Fibroblast of lung (primary cell): ENCODE results near the gene MMP14. TPM values are rescaled to one million over a fixed set of nuclear protein-coding genes. Genes with fewer than 3 reads are reported as not detected.
"Not testable (repeated sequence)": the region's sequence is repeated elsewhere in the genome, so short reads cannot be mapped to it uniquely, and the experiment has no call there.

Experiments used
- DNase-seq, 2 donors: peaks; one replicate each; pipeline versions ENCODE4 v3.0.0 to v3.0.0-alpha.2; 2010; ENCODE audit warnings: low read depth in 2 of 2
- H2AFZ ChIP-seq: 2 replicates; pipeline ENCODE4 v1.5.1; 2012; ENCODE audit warnings: low read length, control low read depth, inconsistent platforms
- H3K27ac ChIP-seq: 2 replicates; pipeline ENCODE4 v1.5.1; 2011; ENCODE audit warnings: low read length, control low read depth; ENCODE audit not compliant: insufficient read depth
- H3K27me3 ChIP-seq: 2 replicates; pipeline ENCODE4 v1.5.1; 2011; ENCODE audit warnings: mild to moderate bottlenecking, low read length; ENCODE audit not compliant: control insufficient read depth, insufficient read depth
- H3K36me3 ChIP-seq: 2 replicates; pipeline ENCODE4 v1.5.1; 2011; ENCODE audit warnings: low read length; ENCODE audit not compliant: control insufficient read depth, insufficient read depth
- H3K4me1 ChIP-seq: 2 replicates; pipeline ENCODE4 v1.5.1; 2011; ENCODE audit warnings: low read length; ENCODE audit not compliant: control insufficient read depth, insufficient read depth; ENCODE audit errors: extremely low read depth
- H3K4me2 ChIP-seq: 2 replicates; pipeline ENCODE4 v1.5.1; 2011; ENCODE audit warnings: low read length, control low read depth; ENCODE audit not compliant: insufficient read depth; ENCODE audit errors: extremely low read depth
- H3K4me3 ChIP-seq, 4 experiments: fragments of 200-600 bp in 1 of 4; sonication (generic) in 1 of 4; replicated peaks in 1 of 4; 2 replicates each; pipeline ENCODE4 v1.5.1; 2011 to 2016; ENCODE audit warnings: low read length in 4 of 4, low read depth in 3 of 4, mild to moderate bottlenecking in 3 of 4, control low read depth in 2 of 4, inconsistent platforms in 1 of 4, mixed read lengths in 1 of 4; ENCODE audit not compliant: insufficient read depth in 1 of 4; ENCODE audit errors: control extremely low read depth in 1 of 4
- H3K79me2 ChIP-seq: 2 replicates; pipeline ENCODE4 v1.5.1; 2012; ENCODE audit warnings: mild to moderate bottlenecking, low read length, inconsistent platforms; ENCODE audit not compliant: control insufficient read depth, insufficient read depth
- H3K9ac ChIP-seq: 2 replicates; pipeline ENCODE4 v1.5.1; 2011; ENCODE audit warnings: mild to moderate bottlenecking, low read length, control low read depth; ENCODE audit not compliant: insufficient read depth
- H3K9me3 ChIP-seq: 2 replicates; pipeline ENCODE4 v1.5.1; 2012; ENCODE audit warnings: low read depth, low read length; ENCODE audit not compliant: control insufficient read depth, insufficient read depth
- H4K20me1 ChIP-seq: 2 replicates; pipeline ENCODE4 v1.5.1; 2011; ENCODE audit warnings: low read length; ENCODE audit not compliant: control insufficient read depth, insufficient read depth; ENCODE audit errors: extremely low read depth
- CTCF ChIP-seq, 2 donors: IDR thresholded peaks in 1 of 2; conservative IDR thresholded peaks in 1 of 2; 1 replicate in 1 of 2; 2 replicates in 1 of 2; pipeline ENCODE4 v1.5.1; 2011 to 2012; ENCODE audit warnings: low read length in 2 of 2, control low read depth in 1 of 2, inconsistent platforms in 1 of 2, low read depth in 1 of 2, mild to moderate bottlenecking in 1 of 2
- EZH2 ChIP-seq: IDR thresholded peaks from 2 replicates; pipeline ENCODE4 v1.5.1; 2012; ENCODE audit warnings: low read length, control low read depth, mild to moderate bottlenecking; ENCODE audit errors: missing control alignments
- polyA plus RNA-seq, 2 donors: library from polyadenylated mRNA; depleted of rRNA in 1 of 2; stranded (reverse) in 1 of 2; unstranded in 1 of 2; fragments of >200 nt; gene quantifications; 2 replicates each; pipeline ENCODE4 v1.2.1, GENCODE V29; 2011 to 2012; ENCODE audit warnings: missing spikeins in 1 of 2
- total RNA-seq: library from RNA; depleted of rRNA; stranded (reverse); fragments of >200 nt; gene quantifications from 2 replicates; pipeline ENCODE4 v1.2.1, GENCODE V29; 2014

Gene MMP14
- total and polyA plus RNA-seq, 2 donors (not counting 1 experiment from before 2014, with no cell fraction given): 375 to 397 TPM

- no peaks in the 10 kb centered on the region for H3K79me2 ChIP-seq
- no peak overlapping the region for H3K27ac ChIP-seq
- TF ChIP-seq CTCF (conservative IDR thresholded peaks at IDR 0.05 in 1 of 2, IDR thresholded peaks at IDR 0.05 in 1 of 2; ENCODE audit: low read depth in 1 of 2, low read length in 2 of 2): no peak
- no peak for TF ChIP-seq EZH2
- no peak overlapping the region for H2AFZ ChIP-seq
- DNase-seq: no peak
- no peak overlapping the region for H3K9ac ChIP-seq
- H4K20me1 ChIP-seq: no peaks in the 10 kb centered on the region
- H3K4me1 ChIP-seq: peaks cover 24% of the 10 kb centered on the region
- H3K36me3 ChIP-seq: no peaks in the 10 kb centered on the region
- no peak overlapping the region for H3K4me3 ChIP-seq
- no peaks in the 10 kb centered on the region for H3K9me3 ChIP-seq
- H3K4me2 ChIP-seq: no peak overlapping the region
- H3K27me3 ChIP-seq: no peaks in the 10 kb centered on the region
Measured at GRCh38 chr14:22854963-22855724, 18.8 kb downstream of the MMP14 start.

- Histone ChIP-seq H3K27me3 (no peaks in the 10 kb centered on the region), H3K4me3 (no peak overlapping the region), H3K36me3 (no peaks in the 10 kb centered on the region), H3K79me2 (no peaks in the 10 kb centered on the region), H3K27ac (no peak overlapping the region), H3K4me1 (peaks cover 15% of the 10 kb centered on the region), H3K9me3 (no peaks in the 10 kb centered on the region), H4K20me1 (no peaks in the 10 kb centered on the region), H3K9ac (no peak overlapping the region), H2AFZ (no peak overlapping the region), H3K4me2 (no peak overlapping the region)
- no peak for DNase-seq
- no peak for TF ChIP-seq EZH2
Measured at GRCh38 chr14:22856428-22856827, 20.0 kb downstream of the MMP14 start.

- not testable (repeated sequence) for H3K4me3 ChIP-seq, DNase-seq, H3K9ac ChIP-seq, H2AFZ ChIP-seq, H3K27ac ChIP-seq, H3K36me3 ChIP-seq, H4K20me1 ChIP-seq, H3K9me3 ChIP-seq, H3K4me2 ChIP-seq, H3K79me2 ChIP-seq, H3K4me1 ChIP-seq, H3K27me3 ChIP-seq
Measured at GRCh38 chr14:22860377-22860776, 24.0 kb downstream of the MMP14 start.

GRCh38 chr14:22861651-22862050, 25.3 kb downstream of the MMP14 start:
- no peaks in the 10 kb centered on the region for H3K36me3 ChIP-seq
- H3K9me3 ChIP-seq: no peaks in the 10 kb centered on the region
- TF ChIP-seq CTCF (conservative IDR thresholded peaks at IDR 0.05 in 1 of 2, IDR thresholded peaks at IDR 0.05 in 1 of 2; ENCODE audit: low read depth in 1 of 2, low read length in 2 of 2) (no peak), EZH2 (no peak)

More at GRCh38 chr14:22861651-22862050, 25.3 kb downstream of the MMP14 start:
- Histone ChIP-seq H3K4me3 (no peak overlapping the region), H3K79me2 (no peaks in the 10 kb centered on the region), H3K27ac (no peak overlapping the region), H3K4me2 (no peak overlapping the region), H3K4me1 (no peaks in the 10 kb centered on the region), H4K20me1 (no peaks in the 10 kb centered on the region), H2AFZ (no peak overlapping the region), H3K27me3 (no peaks in the 10 kb centered on the region), H3K9ac (no peak overlapping the region)
- DNase-seq: no peak
